ENCODE measurements around the gene PPP1R37. TPM values are rescaled to one million over a fixed set of nuclear protein-coding genes. Genes with fewer than 3 reads are reported as not detected.

The PPP1R37 gene
- total RNA-seq, 1 experiment from 2014 or later, result 106 TPM

DNA sequence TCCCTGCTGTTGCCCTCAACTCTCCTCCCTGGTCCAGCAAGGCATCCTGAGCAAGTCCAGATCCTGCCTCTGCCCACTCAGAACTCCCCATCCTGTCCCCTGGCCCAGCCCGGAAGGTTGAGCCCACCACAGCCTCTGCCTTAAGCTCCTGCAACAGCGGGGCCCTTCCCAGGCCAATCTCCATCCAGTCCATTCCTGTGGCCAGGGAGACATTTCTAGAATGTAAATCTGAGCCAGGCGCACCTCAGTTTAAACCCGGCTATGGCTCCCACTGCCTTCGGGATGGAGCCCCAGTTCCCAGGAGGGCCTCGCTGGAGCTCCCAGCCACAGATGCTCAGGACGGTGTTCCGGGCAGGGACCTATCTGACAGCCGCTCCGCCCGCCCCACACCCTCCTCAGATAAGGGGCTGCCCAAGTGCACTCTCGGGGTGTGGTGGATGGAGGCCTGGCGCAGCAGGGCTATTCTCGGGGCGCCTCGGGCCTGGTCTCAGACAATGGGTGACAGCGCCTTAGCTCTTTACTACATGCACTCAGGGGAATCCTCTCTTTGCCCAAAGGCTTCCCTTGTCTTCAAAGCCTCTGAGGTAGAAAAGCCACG lies 79.7 kb downstream of the PPP1R37 start:
- in situ Hi-C loops (cut with HindIII; ENCODE audit: low pct_unique_long_range_greater_than_20kb, low sequenced_read_pairs), result no loop called here
- no peak for DNase-seq (ENCODE audit: low read depth)

- in situ Hi-C loops (cut with HindIII; ENCODE audit: low pct_unique_long_range_greater_than_20kb, low sequenced_read_pairs), result no loop called here
- no peak for DNase-seq (ENCODE audit: low read depth)
These were observed 80.8 kb downstream of the PPP1R37 start for GRCh38 chr19:45173816-45174215.

DNA sequence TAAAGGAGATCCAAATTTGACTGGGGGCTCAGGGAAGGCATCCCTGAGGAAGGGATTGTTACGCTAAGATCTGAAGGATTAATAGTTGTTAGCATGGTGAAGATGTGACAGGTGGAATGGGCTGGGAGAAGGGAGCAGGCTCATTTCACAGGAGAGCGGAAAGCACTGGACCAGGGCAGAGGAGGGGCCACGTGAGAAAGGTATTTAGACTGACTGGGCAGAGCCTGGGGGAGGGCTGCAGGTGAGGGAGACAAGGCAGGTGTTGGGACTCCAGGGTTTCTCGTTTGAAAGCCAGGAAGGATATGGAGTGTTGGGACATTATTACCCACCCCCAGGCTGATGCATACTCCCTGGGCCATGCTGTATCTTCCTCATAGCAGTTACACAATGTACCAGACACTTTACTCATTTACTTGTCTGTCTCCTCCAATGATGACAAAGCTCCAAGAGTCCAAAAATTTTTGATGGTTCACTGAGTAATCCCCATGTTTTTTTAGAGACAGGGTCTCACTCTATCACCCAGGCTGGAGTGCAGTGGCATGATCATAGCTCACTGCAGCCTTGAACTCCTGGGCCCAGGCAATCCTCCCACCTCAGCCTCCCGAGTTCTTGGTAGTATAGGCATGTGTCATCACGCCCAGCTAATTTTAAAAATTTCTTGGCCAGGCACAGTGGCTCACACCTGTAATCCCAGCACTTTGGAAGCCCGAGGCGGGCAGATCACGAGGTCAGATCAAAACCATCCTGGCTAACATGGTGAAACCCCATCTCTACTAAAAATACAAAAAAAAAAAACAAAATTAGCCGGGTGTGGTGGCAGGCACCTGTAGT lies 82.8 kb downstream of the PPP1R37 start:
- in situ Hi-C loops (cut with HindIII; ENCODE audit: low pct_unique_long_range_greater_than_20kb, low sequenced_read_pairs), result no loop called here
- no peak for DNase-seq (ENCODE audit: low read depth)

DNA sequence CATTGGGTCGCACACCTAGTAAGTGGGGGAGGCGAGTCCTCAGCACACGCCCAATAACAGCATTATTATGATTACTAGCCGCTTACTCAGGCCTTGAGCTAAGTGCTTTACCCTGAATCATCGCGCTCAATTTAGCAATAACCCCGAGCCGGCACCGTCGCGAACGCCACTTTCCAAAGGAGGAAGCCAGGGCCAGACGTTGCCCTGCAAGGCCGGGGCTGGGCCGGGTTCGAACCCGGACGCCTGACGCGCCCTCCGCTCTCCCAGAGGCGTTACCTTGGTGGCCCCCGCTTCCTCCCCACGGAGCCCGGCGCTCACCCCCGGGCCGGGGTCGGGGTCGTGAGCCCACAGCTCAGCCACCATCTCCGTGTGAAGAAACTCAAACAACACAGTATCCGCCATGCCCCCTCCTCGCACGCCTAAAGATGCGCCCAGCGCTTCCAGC lies 84.9 kb downstream of the PPP1R37 start, which contains the start of gene TRAPPC6A:
TSS of gene TRAPPC6A (minus strand) at position 421 of the 445 bp plus-strand sequence. CDS start at position 402, 19 bp downstream.
- no peak for DNase-seq (ENCODE audit: low read depth)
- in situ Hi-C loops (cut with HindIII; ENCODE audit: low pct_unique_long_range_greater_than_20kb, low sequenced_read_pairs), result no loop called here

- peak; percentile 100 for DNase-seq (ENCODE audit: low read depth)
- in situ Hi-C loops (cut with HindIII; ENCODE audit: low pct_unique_long_range_greater_than_20kb, low sequenced_read_pairs), result no loop called here
These were observed 85.5 kb downstream of the PPP1R37 start, which contains the start of gene BLOC1S3 for GRCh38 chr19:45178262-45179071. TSS of gene BLOC1S3 (plus strand) at chr19:45178784. CDS start at chr19:45179297, 513 bp downstream.

- no peak for DNase-seq (ENCODE audit: low read depth)
- in situ Hi-C loops (cut with HindIII; ENCODE audit: low pct_unique_long_range_greater_than_20kb, low sequenced_read_pairs), result no loop called here
These were observed 86.3 kb downstream of the PPP1R37 start for GRCh38 chr19:45179072-45179891.

GRCh38 chr19:45179892-45180370 lies 87.0 kb downstream of the PPP1R37 start:
- in situ Hi-C loops (cut with HindIII; ENCODE audit: low pct_unique_long_range_greater_than_20kb, low sequenced_read_pairs), result no loop called here
- DNase-seq (ENCODE audit: low read depth), result no peak

GRCh38 chr19:45180936-45181335 lies 88.0 kb downstream of the PPP1R37 start:
- DNase-seq (ENCODE audit: low read depth), result no peak
- in situ Hi-C loops (cut with HindIII; ENCODE audit: low pct_unique_long_range_greater_than_20kb, low sequenced_read_pairs), result no loop called here

- in situ Hi-C loops (cut with HindIII; ENCODE audit: low pct_unique_long_range_greater_than_20kb, low sequenced_read_pairs), result no loop called here
These were observed 89.8 kb downstream of the PPP1R37 start for GRCh38 chr19:45182758-45183157.

GRCh38 chr19:45184115-45184514 lies 91.1 kb downstream of the PPP1R37 start:
- no peak for DNase-seq (ENCODE audit: low read depth)
- in situ Hi-C loops (cut with HindIII; ENCODE audit: low pct_unique_long_range_greater_than_20kb, low sequenced_read_pairs), result no loop called here

More at GRCh38 chr19:45182758-45183157, 89.8 kb downstream of the PPP1R37 start:
- DNase-seq (ENCODE audit: low read depth), result no peak

DNA sequence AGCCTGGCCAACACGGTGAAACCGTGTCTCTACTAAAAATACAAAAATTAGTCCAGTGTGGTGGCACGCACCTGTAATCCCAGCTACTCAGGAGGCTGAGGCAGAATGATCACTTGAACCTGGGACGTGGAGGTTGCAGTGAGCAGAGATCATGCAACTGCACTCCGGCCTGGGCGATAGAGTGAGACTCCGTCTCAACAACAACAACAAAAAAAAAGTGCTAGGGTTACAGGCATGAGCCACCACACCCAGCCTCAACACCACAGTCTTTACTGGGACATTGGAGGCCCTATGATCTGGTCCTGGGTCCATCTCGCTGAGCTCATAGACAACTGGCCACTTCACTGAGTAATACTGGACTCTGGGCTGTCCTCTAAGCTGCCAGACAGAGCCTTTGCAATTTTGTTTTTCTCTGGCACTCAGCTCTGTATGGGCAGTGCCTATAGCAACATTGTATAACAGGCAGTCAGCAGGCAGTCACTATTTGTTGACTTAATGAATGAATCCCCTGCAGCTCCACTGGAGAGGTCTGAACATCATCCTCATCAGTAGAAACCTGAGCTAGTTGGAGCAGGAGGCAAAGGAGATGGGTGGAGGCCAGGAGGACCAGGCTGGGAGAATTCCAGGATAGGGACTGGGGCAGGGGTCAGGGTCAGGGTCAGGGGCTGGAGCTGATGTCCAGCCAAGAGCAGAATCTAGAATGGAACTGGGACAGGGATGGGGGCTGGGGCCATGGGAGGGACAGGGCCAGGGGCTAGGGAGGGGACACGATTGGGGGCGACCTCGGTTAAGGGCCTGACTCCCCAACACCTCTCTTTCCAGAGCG lies 93.7 kb downstream of the PPP1R37 start:
- no peak for DNase-seq (ENCODE audit: low read depth)
- in situ Hi-C loops (cut with HindIII; ENCODE audit: low pct_unique_long_range_greater_than_20kb, low sequenced_read_pairs), result no loop called here

GRCh38 chr19:45187421-45188100 lies 94.6 kb downstream of the PPP1R37 start:
- in situ Hi-C loops (cut with HindIII; ENCODE audit: low pct_unique_long_range_greater_than_20kb, low sequenced_read_pairs), result no loop called here

DNA sequence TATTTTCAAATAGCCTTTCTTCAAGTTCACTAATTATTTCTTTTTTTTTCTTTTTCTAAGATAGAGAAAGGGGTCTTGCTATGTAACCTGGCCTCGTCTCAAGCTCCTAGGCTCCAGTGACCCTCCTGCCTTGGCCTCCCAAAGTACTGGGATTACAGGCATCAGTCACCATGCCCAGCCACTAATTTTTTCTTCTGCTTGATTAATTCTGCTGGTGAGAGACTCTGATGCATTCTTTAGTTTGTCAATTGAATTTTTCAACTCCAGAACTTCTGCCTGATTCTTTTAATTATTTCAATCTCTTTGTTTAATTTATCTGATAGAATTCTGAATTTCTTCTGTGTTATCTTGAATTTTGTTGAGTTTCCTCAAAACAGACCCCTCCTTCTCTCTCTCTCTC lies 97.0 kb downstream of the PPP1R37 start:
- in situ Hi-C loops (cut with HindIII; ENCODE audit: low pct_unique_long_range_greater_than_20kb, low sequenced_read_pairs), result no loop called here
- no peak for DNase-seq (ENCODE audit: low read depth)

More at GRCh38 chr19:45187421-45188100, 94.6 kb downstream of the PPP1R37 start:
- DNase-seq (ENCODE audit: low read depth), result no peak

GRCh38 chr19:45191375-45191774 lies 98.4 kb downstream of the PPP1R37 start:
- no peak for DNase-seq (ENCODE audit: low read depth)
- in situ Hi-C loops (cut with HindIII; ENCODE audit: low pct_unique_long_range_greater_than_20kb, low sequenced_read_pairs), result no loop called here

DNA sequence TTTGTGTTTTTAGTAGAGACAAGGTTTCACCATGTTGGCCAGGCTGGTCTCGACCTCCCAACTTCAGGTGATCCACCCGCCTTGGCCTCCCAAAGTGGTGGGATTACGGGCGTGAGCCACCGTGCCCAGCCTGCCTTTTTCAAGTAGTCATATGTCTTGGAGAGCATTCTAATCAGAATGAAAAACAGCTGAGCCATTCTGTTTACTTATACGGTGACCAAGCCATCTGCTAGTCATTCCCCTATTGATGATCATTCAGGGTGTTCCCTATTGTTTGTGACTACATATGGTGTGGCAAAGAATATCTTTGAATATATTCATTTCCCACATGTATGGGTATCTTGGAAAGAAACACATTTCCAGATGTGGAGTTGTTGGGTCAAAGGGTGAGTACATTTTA lies 102.8 kb downstream of the PPP1R37 start:
- in situ Hi-C loops (cut with HindIII; ENCODE audit: low pct_unique_long_range_greater_than_20kb, low sequenced_read_pairs), result no loop called here
- DNase-seq (ENCODE audit: low read depth), result no peak
